ENCODE results near the gene DOCK1.

DNA sequence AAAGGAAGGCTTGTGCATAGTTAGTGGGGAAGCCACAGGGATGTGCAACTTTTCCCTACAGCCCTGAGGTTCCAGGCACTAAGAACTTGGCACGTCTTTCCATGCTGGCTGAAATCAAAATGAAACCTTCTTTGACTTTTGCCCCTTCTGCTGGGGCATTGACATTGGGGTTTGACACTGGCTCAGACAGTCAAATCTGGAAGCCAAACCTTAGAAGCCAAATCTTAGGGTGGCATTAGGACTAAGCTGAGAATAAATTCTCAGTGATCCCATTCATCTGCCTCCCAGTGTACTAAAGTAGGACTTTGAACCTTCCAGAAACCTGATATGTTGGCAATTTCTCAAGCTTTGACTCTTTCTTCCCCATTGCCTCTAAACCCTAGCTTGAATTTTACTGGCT, 322.4 kb downstream of the DOCK1 start:
- TF ChIP-seq, protein P1, sequence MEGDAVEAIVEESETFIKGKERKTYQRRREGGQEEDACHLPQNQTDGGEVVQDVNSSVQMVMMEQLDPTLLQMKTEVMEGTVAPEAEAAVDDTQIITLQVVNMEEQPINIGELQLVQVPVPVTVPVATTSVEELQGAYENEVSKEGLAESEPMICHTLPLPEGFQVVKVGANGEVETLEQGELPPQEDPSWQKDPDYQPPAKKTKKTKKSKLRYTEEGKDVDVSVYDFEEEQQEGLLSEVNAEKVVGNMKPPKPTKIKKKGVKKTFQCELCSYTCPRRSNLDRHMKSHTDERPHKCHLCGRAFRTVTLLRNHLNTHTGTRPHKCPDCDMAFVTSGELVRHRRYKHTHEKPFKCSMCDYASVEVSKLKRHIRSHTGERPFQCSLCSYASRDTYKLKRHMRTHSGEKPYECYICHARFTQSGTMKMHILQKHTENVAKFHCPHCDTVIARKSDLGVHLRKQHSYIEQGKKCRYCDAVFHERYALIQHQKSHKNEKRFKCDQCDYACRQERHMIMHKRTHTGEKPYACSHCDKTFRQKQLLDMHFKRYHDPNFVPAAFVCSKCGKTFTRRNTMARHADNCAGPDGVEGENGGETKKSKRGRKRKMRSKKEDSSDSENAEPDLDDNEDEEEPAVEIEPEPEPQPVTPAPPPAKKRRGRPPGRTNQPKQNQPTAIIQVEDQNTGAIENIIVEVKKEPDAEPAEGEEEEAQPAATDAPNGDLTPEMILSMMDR (IDR thresholded peaks at IDR 0.05) = no peak
- TF ChIP-seq ZFX (IDR thresholded peaks at IDR 0.05; ENCODE audit: borderline replicate concordance) = no peak

Measured in 22Rv1 (cell line).